Fibroblast of skin of scalp (primary cell): Measurements from ENCODE around the gene HHAT.
"Not testable (repeated sequence)": the region's sequence is repeated elsewhere in the genome, so short reads cannot be mapped to it uniquely, and the experiment has no call there.

Experiments used
- DNase-seq: peaks from one replicate; pipeline ENCODE4 v3.0.0-alpha.2; 2013

Gene HHAT

GRCh38 chr1:210397681-210398080 lies 69.0 kb downstream of the HHAT start:
- DNase-seq, result no peak

GRCh38 chr1:210398466-210398865 lies 69.8 kb downstream of the HHAT start:
- DNase-seq, result no peak

GRCh38 chr1:210400043-210400840 lies 71.5 kb downstream of the HHAT start:
- DNase-seq, result peak; percentile 78

GRCh38 chr1:210402560-210402959 lies 73.9 kb downstream of the HHAT start:
- no peak for DNase-seq

- no peak for DNase-seq
Measured at GRCh38 chr1:210405316-210405715, 76.6 kb downstream of the HHAT start.

GRCh38 chr1:210406341-210406740 lies 77.6 kb downstream of the HHAT start:
- not testable (repeated sequence) for DNase-seq

GRCh38 chr1:210407207-210407886 lies 78.6 kb downstream of the HHAT start:
- DNase-seq, result peak; percentile 64

- no peak for DNase-seq
Measured at GRCh38 chr1:210407887-210408252, 79.2 kb downstream of the HHAT start.

- peak; percentile 13 for DNase-seq
Measured at GRCh38 chr1:210412240-210412639, 83.5 kb downstream of the HHAT start.

GRCh38 chr1:210413951-210414350 lies 85.2 kb downstream of the HHAT start:
- peak; percentile 70 for DNase-seq

- DNase-seq, result no peak
Measured at GRCh38 chr1:210415846-210416448, 87.2 kb downstream of the HHAT start.

- DNase-seq, result no peak
Measured at GRCh38 chr1:210416681-210417080, 88.0 kb downstream of the HHAT start.

GRCh38 chr1:210417881-210418280 lies 89.2 kb downstream of the HHAT start:
- no peak for DNase-seq

GRCh38 chr1:210418863-210419650 lies 90.4 kb downstream of the HHAT start:
- DNase-seq, result no peak

GRCh38 chr1:210426696-210427095 lies 98.0 kb downstream of the HHAT start:
- DNase-seq, result not testable (repeated sequence)

- DNase-seq, result no peak
Measured at GRCh38 chr1:210428696-210429095, 100.0 kb downstream of the HHAT start.

- peak; percentile 29 for DNase-seq
Measured at GRCh38 chr1:210434223-210434622, 105.5 kb downstream of the HHAT start.

- no peak for DNase-seq
Measured at GRCh38 chr1:210437111-210437510, 108.4 kb downstream of the HHAT start.

GRCh38 chr1:210437781-210438180 lies 109.1 kb downstream of the HHAT start:
- peak; percentile 76 for DNase-seq

GRCh38 chr1:210438928-210439841 lies 110.5 kb downstream of the HHAT start:
- DNase-seq, result peak; percentile 100

GRCh38 chr1:210440081-210440480 lies 111.4 kb downstream of the HHAT start:
- peak; percentile 59 for DNase-seq

GRCh38 chr1:210441028-210441427 lies 112.3 kb downstream of the HHAT start:
- peak; percentile 61 for DNase-seq
